Stimulated activated naive CD4-positive, alpha-beta T cell treated with Interleukin-2 at 50 U/mL for 16 hours (primary cell): Measurements from ENCODE around the gene ADSS1.
A peak's percentile ranks its signal among the peaks of the same experiment; 100 is the strongest.

ENCODE experiments used
- DNase-seq: peaks from one replicate; lab custom pipeline; 2025; lab: John Stamatoyannopoulos, UW

The ADSS1 gene

DNA sequence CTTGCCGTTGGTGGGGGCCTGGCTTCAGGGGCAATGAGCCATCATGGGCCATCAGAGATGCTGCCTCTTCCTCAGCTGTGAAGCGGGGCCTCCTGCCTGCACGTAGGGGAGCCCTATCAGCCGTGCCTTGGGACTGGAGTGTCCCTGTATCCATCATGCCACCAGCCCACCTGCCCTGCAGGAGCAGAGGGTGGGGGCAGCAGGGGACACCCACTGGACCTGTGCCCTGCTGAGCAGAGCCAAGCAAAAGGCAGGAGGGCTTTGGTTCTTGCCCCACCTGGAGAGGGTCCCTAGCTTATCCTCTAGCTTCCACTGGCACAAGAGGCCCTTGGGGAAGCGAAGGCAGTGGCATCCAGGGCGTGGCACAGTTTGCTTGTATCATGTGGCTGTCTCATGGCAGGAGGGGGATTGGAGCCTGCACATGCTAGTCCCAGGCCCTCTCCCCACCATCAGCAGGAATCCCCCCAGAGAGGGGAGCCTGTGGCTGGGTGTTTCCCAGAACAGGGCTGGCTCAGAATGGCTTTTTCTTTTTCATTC is 10.1 kb downstream of the ADSS1 start:
- no peak for DNase-seq

DNA sequence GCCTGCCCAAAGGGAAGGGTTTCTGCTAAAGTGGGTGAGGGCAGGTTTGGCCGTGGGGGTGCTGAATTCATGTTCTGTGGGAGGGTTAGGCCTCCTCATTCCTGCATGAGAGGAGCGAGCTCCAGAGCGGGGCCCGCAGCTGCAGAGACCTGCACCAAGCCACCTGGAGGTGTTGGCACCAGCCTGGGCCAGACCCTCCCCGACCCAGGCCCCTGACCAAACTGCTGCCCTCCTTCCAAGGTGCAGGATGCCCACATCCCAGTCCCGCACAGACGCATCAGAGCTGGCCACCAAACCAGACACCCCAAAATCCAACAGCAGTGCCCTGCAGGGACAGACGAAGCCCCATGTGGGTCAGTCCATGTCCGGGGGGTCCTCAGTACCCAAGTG is 10.6 kb downstream of the ADSS1 start:
- DNase-seq, result no peak

DNA sequence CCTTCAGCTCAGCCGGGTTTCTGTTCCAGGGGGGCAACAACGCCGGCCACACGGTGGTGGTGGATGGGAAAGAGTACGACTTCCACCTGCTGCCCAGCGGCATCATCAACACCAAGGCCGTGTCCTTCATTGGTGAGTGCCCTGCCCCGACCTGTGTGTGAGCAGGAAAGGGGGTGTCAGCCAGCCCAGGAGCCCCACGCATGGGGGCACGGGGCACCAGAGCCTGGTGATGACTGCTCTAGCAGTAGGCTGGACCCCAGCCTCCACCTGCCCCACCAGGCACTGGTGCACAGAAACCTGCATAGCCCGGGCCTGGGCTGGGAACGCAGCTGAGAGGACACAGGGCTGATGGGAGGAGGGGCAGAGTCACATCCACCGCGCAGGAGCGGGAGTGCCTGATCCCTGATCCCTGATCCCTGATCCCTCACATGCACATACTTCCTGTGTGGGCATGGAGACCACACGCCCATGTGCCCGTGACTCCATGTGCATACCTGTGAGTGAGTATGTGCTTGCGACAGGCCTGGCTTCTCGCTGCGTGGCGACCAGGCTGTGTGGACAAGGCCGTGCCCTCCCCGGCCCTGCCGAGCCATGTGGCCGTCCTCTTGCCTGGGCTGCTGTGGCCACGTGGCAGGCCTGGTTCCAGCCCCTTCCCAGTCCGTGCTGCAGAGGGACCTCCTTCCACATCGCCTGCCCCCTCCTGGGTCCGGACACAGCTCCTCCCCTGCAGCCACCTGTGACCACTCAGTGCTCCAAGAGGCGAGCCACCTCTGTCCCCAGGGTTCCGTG is 11.2 kb downstream of the ADSS1 start:
- no peak for DNase-seq

DNA sequence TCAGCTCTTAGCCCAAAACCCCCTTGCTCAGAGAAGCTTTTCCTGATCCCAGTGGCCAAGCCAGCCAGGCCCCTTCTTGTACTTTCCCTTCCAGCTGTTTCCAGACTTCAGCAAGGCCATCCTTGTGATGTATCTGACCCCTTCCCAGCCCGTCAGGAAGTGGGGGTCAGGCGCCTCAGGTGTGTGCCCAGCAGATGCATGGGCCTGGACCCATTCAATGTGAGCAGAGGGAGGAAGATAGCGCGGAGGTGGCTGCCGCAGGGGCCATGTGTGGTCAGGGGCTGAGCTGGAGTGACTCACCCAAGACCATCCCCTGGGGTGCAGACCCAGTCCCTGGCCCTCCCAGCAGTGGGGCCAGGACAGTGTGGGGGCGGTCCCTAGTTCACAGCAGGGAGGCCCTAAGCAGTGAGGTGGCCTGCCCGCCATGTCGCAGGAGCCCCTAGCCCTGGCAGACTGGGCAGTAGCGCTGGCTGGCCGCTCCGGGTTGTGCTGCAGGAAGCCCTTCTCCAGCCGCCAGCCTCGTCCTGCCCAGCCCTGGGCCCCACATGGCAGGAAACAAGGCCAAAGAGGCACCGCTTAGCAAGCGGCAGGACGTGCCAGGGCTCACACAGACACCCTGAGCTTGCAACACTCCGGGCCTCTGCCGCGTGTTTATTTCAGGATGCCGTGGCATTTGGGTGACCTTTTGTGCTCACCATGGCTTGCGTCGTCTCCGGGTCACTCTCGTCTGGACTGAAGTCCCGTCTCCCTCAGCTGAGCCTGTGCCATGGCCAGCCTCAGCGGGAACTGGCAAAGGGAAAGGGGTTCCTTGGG is 12.0 kb downstream of the ADSS1 start:
- DNase-seq, result no peak

DNA sequence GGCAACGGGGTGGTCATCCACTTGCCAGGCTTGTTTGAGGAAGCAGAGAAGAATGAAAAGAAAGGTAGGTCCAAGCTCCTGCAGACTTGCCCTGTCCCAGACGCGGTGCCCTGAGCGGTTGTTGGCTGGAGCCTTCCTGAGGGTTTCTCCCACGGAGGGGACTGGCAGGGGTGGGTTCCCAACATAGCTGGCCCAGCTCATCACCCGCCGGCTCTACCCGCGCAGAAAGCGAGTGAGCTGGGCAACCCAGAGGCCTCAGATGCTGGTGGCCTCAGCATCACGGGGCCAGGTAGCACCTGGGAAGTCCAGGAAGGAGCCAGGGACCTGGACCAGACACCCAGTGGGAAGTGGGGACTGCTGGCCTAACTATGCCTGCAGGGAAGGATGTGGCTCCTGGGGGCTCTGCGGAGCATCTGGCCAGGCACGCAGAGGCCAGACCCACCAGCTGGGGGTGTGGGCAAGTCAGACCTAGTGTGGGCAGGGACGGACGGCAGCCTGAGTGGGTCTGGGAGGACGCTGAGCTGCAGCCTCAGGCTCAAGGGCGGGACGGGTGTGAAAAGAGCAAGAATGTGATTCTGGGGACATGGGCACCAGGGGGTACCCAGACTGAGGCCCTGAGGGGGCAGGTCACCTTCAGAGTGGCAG is 14.5 kb downstream of the ADSS1 start:
- no peak for DNase-seq

DNA sequence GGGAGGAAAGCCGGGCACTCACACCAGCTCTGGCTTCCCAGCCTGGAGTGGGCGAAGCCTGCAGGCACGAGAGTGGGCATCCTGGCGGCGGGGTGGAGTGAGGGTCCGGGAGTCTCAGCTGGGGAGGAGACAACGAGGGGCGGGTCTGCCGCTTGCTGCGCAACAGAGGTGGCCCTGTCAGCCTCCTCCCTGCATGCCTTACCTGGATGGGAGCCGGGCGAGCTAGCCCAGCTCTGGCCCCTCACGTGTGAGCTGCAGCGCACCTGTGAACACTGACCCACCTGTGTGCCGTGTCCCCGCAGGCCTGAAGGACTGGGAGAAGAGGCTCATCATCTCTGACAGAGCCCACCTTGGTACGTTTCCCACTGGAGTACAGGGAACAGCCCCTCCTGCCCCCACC is 15.0 kb downstream of the ADSS1 start:
- no peak for DNase-seq

DNA sequence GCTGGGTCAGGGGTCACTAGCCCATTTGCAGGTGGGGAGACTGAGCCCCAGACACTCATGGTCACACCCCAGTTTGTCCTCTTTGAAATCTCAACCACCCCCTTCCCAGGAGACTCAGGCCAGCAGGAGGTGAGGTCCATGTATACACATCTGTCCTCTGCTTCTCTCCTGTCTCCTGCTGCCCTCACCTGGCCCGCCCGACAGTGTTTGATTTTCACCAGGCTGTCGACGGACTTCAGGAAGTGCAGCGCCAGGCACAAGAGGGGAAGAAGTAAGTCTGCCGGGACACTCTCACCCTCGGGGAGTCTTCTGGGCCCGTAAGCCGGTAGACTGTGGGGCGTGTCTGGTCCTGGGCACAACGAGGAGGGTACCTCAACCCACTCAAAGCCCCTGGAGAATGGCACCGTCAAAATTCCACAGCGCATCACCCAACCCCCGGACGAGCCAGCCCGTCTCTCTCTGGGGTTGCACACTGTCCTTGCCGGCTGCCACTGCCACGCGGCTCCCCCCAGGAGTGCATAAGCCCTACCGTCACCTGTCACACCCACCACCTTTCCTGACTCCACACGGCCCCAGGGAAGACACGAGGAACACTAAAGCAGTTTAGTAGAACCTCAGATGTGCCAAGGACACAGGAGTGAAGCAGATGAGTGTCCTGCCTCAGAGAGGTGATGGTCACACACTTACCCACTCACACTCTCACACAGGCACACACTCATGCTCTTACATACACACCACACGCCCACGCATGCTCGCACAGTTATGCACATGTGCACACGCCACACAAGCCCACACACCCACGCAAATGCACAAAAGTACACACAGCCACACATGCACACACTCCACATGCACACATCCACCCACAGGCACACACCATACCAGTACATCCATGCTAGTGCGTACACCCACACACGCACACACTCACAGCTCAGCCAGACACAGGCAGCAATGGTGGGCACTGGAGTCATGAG is 15.8 kb downstream of the ADSS1 start:
- no peak for DNase-seq

DNA sequence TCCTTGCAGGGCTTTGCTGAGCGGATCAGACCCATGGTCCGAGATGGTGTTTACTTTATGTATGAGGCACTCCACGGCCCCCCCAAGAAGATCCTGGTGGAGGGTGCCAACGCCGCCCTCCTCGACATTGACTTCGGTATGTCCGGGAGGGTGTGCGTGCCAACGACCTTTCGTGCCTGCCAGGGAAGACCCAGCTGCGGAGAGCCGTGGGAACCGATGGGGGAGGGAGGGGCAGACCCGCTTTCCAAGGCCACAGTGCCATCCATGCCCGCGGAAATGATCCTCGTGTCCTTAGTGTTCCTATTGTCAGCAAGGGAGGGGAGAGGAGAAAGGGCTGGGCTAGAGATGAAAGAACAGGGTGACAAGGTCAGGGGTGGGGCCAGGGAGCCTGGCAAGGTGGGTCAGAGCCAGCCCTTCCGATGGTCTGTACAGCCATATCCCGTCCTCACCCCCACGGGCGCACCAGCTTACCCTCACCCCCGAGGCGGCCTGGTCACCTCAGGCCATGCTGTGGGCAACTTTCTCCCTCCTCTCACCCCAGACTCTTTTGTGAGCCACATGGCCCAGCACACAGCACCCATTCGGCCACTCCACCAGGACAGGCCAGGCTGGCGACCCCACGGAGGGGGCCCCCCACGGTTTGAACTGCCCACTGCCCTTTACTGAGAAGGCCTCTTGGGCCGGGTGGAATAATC is 17.2 kb downstream of the ADSS1 start:
- DNase-seq, result no peak

DNA sequence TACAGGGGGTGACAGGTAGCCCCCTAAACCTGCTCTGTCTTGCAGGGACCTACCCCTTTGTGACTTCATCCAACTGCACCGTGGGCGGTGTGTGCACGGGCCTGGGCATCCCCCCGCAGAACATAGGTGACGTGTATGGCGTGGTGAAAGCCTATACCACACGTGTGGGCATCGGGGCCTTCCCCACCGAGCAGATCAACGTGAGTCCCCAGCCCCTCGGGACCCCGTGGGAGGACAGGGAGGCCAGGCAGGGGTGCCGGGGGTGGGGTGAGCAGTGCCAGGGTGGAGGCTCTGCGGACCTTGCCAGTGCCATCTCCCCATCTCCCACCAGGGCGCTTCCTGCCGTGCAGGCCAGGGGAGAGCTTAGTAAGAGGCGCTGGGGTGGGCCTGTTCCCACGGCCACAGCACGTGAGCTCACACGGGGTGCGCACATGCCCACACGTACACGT is 17.8 kb downstream of the ADSS1 start:
- DNase-seq, result peak; percentile 10

DNA sequence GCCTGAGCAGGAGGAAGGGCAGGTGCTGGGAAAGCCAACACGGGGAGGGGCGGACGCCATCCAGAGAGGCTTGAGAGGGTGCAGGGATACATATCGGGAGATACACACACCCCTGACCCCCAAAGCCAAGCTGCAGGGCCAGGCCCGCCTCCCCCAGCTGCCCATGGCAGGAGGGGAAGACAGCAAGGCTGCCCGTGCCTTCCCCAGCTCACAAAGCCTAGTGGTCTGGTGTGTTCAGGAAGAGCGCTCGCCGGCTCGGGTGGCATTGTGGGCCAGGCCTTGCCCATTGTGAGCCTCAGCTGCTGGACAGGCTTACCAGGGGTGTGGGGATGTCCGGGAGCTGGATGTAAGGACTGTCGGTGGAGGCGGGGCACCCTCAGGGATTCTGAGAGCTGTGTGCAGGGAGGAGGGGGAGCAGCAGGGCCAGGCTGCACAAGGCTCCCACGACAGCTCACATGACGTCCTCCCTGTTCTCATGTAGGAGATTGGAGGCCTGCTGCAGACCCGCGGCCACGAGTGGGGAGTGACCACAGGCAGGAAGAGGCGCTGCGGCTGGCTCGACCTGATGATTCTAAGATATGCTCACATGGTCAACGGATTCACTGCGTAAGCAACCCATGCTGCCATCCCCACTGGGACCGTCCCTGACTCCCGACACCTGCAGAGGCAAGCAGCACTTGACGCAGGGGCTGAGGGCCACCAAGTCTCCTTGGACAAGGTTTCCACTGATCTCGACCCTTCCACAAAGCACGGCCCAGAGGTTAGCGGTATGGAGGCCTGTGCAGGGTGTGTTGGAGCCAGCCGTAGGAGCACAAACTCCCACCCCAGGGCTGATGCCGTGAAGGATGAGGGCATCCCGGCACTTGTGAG is 18.8 kb downstream of the ADSS1 start:
- no peak for DNase-seq

DNA sequence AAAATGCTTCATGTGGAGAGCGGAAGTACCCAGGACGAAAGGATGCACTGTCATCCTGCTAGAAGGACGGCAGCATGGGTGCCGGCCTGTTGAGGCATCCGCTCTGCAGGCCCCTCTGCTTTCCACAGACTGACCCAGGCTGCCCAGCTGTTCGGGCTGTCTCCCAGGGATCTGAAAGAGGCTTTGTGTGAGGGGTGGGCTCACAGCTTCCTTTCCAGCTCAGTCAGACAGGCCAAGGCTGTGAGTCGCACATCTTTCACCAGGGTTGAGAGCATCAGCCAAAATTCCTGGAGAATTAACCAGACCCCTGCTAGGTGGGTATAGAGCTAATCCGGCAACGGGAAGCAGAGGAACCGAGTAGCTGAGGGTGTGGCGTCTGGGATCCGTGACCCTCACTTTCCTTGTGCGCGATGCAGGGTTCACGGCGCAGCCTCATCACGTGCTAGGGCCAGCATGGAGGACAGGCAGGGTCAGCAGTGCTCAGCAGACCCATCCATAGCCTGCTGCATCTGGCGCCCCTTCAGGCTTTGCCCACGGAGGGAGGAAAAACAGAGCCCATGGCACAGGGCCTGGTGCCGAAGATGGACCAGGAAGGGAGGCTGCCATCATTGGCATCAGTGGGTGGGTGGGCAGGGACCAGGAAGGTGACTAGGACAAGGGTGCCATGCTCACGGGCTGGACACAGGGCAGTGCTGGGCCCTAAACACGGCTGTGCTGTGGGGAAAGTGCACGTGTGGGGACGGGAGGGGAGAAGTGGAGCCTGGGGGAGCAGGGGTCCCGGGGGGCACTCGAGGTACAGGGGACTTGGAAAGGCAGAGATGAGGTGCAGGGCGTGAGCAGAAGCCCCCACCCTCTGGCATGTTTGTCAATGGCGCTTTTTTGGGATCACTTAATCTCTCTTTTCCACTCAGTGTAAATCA is 19.7 kb downstream of the ADSS1 start:
- no peak for DNase-seq

DNA sequence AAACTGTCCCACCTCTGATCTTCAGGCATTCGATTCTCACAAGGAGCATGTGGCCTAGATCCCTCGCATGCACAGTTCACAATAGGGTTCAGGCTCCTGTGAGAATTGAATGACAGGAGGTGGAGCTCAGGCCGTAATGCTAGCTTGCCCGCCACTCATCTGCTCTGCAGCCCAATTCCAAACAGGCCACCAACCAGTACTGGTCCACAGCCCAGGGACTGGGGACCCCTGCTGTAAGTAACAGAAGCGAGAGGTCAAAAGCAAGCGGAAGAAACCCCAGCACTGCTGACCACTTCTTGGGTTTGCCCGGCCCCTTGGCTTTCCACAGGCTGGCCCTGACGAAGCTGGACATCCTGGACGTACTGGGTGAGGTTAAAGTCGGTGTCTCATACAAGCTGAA is 20.5 kb downstream of the ADSS1 start:
- DNase-seq, result no peak

DNA sequence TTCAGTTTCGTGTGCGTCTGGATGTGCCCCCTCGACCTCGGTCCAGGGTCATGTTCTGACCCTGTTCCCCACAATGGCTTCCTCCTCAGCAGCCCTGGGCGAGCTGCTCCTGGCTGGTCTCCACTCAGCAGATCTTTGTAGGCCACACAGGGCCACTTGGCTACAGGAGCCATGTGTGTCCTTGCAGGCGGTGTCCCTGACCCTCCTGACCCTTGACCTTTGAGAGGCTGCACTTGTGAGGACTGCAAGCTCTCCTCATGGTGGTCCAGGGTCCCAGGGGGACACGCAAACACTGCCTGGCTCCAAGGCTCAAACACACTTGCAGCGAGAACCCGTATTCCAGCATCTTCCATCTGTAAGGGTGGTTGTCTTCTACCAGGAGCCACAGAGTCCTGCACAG is 21.4 kb downstream of the ADSS1 start:
- no peak for DNase-seq

DNA sequence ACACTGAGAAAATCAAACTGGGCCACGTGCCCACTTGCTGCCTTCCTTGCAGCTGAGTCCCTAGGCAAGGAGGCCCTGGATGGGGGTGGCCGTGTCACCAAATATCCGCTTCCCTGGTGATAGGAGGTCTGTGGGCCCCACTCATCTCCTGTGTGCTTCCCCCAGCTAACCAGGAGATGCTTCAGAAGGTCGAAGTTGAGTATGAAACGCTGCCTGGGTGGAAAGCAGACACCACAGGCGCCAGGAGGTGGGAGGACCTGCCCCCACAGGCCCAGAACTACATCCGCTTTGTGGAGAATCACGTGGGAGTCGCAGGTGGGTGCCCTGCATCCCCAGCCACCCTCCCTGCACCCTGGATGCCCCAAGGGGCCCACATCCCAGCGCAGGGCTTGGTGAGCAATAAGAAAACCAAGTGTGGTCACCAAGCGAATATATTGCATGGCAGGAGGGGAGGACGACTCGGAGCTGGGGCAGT is 22.1 kb downstream of the ADSS1 start:
- peak; percentile 54 for DNase-seq

DNA sequence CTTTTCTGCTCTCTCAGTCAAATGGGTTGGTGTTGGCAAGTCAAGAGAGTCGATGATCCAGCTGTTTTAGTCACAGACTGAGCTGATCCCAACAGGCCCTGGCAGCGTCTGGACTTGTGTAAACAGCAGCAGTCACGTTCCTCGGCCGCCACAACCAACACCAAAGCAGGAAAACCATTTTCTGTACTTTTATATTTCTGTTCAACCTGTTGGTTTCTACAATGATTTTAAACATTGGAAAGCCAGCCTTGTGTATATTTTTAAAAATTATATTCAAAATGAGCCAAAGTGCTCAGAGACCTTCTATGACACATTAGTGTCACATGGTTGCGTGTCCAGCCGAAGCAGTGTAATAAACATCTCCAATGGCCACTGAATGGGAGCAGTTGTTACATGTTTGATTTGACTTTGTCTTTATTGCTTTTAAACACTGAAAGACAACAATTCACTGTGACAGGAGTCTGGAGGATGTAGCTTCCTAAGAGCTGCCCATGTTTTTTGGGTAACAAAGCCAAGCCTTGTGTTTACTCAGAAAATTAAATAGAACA is 23.0 kb downstream of the ADSS1 start:
- DNase-seq, result no peak

DNA sequence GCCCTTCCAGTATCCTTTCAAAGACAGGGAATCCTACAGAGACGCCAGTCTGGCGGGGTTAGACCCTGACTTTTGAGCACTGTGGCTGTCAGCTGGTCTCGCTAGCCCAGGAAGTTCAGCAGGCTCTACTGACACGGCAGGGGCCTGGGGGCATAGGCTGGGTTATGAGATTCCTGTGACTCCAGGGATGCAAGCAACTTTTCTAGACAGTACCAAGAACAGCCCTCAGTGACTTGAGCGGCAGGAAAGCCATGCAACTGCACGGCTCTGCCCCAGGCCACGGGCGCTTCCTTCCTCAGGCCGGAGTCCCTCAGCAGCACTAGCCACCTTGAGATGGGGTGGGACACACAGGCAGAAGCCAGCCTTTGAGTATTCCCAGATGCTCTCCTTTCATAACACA is 23.8 kb downstream of the ADSS1 start:
- no peak for DNase-seq

DNA sequence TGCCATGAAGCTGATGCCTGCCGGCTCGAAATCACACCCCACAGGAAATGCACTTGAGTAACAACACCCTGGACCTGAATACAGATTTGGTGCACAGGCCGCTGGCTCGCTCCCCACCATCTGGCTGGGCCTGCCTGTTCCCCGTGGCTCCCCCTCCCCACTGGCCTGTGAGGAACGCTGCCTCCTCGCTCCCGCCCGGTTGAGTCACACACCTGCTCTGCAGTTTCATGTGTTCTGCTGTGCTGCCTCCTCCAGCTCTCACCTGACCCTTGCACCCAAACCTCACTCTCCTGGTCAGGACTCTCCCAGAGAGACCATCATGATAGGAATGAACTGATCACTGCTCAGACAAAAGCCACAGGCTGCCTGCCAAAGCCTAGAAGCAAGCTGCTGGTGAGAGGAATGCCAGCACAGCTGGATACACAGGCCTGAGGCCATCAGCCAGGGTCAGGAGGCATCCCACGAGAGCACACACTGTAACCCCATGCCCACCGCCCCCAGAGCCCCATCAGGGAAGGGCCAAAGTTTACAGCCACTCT is 25.2 kb downstream of the ADSS1 start:
- DNase-seq, result no peak
